NCI-H1436 treated with DMSO at 0.1 percent for 48 hours (cell line): ENCODE measurements around the gene TNP2.
"Not testable (repeated sequence)": the region's sequence is repeated elsewhere in the genome, so short reads cannot be mapped to it uniquely, and the experiment has no call there.

Source experiments
- DNase-seq: peaks from one replicate; lab custom pipeline; 2025; lab: John Stamatoyannopoulos, UW

TNP2 gene

DNA sequence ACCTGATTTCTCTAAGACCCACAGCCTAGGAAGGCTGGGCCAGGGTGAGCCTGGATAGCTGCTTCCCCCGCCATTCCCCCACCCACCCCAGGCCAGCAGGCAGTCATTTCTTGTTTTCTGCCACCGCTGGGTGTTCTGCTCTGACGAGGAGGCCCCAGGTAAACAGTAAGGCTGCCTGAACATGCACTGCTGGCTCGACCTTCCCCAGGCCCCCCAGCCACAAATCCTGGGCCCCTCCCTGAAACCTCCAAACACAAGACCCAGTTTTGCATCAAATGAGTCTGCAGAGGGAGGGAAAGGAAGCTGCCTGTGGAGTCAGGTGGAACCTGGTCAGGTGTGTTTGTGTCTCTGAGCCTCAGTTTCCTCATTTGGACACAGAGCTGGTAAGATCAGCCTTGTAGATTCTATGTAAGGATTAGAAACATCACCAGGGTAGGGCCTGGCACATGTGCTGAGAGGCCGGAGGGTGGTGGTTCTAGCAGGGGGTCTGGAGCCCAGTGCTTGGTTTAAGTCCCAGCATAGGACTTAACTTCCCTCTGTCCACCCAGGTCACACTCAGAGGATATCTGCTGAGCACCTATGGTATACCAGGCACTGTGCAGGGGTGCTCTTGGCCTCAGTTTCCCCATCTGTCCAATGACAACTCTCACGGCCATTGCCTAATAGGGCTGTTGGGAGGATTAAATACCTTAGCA, 30.9 kb upstream of the TNP2 start:
- no peak for DNase-seq

DNA sequence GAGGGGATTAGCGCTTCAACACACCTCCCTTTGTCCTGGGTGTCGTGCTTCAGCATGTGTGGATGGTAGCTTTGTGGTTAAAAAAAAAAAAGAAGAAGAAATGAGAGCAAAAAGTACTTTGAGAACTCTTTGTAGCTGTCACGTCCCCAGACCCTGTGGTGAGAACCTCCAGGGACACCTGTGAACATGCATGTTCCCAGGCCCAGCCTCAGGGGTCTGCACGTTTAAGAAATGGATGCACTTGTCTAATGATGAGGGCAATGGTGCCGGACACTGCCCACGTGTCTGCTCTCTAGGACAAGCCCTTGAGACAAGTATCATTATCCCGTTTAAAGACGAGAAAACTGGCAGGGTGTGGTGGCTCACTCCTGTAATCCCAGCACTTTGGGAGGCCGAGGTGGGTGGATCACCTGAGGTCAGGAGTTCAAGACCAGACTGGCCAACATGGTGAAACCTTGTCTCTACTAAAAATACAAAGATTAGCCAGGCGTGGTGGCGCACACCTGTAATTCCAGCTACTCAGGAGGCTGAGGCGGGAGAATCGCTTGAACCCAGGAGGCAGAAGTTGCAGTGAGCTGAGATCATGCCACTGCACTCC, 29.9 kb upstream of the TNP2 start:
- DNase-seq = not testable (repeated sequence)

GRCh38 chr16:11298143-11298900, 29.2 kb upstream of the TNP2 start:
- no peak for DNase-seq

DNA sequence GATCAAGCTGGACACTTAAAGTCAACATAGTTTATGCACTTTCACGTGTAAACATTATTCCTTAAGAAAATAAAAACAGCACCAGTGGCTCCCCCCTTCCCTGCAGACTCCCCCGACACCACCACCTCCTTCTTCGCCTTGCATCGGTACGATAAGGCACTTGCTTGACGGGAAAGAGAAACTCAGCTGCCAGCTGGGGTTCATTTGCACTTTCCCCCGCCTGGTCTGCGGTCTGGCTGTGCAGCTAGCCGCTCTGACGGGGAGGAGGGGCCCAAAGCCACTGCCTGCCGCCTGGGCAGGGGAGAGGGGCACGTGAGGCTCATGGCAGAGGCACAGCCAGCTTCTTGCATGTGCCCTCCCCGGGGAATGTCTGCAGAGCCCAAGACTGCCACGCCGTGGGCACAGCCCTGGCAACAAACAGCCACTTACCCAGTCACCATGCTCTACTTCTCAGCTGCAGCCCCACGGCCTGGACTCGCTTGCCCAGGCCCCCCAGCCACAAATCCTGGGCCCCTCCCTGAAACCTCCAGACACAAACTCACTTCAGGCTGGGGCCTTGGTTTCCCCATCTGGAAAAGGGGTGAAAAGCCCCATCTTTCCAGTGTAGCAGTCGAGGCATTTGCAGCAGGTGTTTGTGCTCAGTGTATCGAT, 28.5 kb upstream of the TNP2 start:
- DNase-seq = peak; percentile 63

- DNase-seq = no peak
Measured at GRCh38 chr16:11296706-11297491, 27.8 kb upstream of the TNP2 start.

GRCh38 chr16:11296351-11296705, 27.2 kb upstream of the TNP2 start:
- DNase-seq = no peak

DNA sequence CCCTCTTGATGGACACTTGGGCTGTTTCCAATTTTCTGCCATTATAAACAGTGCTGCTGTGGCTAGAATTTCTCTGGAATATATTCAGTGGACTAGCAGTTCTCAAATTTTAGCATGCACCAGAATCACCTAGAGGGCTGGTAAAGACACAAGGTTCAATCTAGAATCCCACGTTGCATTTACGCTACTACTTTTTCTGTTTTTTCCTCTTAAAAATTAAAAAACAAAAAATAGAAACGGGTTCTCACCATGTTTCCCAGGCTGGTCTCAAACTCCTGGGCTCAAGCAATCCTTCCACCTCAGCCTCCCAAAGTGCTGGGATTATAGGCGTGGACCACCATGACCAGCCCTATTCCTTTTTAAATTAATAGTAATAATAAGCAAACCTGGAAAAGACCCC, 26.5 kb upstream of the TNP2 start:
- DNase-seq = no peak

DNA sequence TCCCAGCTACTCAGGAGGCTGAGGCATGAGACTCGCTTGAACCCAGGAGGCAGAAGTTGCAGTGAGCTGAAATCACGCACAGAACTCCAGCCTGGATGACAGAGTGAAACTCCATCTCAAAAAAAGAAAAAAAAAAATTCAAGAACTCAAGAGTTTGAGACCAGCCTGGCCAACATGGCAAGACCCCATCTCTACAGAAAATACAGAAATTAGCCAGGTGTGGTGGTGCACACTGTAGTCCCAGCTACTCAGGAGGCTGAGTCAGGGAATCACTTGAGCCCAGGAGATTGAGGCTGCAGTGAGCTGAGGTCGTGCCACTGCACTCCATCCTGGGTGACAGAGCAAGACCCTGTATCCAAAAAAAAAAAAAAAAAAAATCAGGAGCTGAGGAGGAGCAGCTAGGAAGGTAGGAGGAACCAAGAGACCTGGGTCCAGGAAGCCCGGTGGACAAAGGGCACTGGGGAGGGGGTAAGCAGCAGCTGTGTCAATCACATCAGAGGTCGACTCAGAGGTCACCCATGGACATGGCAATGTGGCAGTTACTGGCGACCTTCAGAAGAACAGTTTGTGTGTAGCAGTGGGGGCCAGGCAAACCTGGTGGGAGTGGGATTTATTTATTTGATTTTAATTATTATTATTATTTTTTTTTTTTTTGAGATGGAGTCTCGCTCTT, 23.1 kb upstream of the TNP2 start:
- no peak for DNase-seq

DNA sequence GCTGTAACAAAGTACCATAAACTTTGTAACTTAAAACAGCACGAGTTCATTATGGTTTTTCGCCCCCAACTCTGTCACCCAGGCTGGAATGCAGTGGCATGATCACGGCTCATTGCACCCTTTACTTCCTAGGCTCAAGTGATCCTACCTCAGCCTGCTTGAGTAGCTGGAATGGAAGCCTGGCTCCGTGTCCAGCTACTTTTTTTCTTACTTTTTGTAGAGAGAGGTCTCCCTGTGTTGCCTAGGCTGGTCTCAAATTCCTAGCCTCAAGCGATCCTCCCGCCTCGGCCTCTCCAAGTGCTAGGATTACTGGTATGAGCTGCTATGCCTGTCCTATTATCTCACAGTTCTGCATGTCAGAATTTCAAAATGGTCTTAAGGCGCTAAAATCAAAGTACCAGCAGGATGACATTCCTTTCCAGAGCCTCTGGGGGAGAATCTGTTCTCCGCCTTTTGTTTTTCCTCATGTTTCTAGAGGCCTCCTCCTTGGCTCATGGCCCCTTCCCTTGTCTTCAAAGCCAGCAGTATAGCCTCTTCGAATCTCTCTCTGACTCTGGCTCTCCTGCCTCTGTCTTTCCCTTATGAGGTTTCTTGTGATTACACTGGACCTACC, 22.1 kb upstream of the TNP2 start:
- no peak for DNase-seq

DNA sequence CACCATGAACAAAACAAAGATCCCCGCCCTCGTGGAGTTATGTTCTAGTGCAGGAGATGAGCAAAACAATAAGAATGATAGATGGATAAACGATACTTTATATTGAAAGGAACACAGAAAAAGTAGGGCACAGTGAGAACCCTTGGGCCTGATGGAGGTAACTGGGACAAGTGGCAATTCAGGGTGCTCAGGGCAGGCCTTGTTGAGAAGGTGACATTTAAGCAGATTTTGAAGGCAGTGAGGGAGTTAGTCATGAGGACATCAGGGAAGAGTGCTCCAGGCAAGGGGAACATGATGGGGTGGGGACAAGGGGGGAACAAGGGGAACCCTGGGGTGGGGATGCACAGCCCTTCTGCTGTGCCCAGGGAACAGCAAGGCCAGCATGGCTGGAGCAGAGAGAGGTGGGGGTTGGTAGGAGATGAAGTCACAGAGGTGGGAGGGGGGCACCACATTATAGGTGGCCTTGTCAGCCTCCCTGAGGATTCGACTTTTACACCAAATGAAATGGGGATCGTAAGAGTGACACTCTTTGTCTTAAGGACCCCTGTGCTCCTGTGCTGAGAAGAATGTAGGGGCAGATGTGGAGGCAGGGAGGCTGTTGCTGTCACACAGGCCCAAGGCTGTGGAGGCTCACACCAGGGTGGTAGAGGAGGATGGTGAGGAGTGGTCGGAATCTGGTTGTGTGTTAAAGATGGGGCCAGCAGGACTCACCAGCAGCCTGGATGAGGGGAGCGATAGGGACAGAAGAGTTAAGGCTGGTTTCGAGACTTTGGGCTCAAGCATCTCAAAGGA, 21.2 kb upstream of the TNP2 start:
- no peak for DNase-seq

- not testable (repeated sequence) for DNase-seq
Measured at GRCh38 chr16:11289696-11290095, 20.6 kb upstream of the TNP2 start.

DNA sequence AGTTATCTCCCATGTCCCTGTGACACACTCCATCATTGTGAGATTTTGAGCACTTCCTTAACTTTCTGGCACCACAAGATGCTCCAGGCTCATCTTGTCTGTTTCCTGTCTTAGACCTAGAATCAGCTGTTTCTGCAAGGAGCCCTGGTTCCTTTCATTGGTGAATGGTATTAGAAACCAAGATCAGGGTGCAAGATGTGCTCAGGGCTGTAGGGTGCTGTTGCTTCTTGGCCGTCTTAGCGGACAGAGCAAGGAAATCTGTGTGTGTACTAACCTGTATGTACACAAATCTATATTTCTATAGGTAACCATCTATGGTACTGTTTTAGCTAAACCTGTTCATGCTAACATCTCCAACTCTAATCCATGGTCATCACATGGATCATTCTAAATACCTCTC, 20.1 kb upstream of the TNP2 start:
- DNase-seq = no peak

DNA sequence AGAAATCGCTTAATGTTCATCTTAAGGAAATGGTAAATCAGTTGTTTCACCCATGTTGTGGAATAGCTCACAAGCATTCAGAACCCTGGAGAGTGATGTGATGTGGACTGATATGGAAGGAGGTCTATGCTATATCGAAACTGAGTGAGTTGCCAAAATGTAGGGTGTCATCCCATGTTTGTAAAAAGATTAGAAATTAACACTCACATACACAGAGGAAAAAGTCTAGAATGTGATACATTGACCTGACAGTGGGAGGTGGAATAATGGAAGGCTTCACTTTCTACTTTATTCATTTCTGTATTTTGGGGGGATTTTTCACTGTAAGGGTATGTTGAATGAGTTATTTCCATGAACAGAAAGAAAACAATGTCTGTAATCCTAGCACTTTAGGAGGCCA, 16.7 kb upstream of the TNP2 start:
- no peak for DNase-seq

DNA sequence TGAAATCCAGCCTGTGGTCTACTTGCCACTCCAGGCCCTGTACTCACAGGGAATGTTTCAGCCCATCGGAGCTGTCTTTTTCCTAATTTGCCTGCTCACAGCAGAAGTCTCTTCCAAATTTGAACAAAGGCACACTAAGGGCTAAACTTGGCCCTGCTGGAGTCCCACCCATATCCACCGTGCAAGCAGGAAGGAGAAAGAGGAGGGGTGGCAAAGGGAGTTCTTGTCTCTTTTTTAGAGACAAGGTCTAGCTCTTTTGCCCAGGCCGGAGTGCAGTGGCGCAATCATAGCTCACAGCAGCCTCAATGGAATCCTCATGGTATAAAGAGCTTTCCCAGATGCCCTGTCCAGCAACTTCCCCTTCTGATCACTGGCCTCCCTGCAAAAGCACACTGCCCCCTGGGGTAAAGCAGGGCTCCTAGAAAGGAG, 14.7 kb upstream of the TNP2 start:
- DNase-seq = no peak

DNA sequence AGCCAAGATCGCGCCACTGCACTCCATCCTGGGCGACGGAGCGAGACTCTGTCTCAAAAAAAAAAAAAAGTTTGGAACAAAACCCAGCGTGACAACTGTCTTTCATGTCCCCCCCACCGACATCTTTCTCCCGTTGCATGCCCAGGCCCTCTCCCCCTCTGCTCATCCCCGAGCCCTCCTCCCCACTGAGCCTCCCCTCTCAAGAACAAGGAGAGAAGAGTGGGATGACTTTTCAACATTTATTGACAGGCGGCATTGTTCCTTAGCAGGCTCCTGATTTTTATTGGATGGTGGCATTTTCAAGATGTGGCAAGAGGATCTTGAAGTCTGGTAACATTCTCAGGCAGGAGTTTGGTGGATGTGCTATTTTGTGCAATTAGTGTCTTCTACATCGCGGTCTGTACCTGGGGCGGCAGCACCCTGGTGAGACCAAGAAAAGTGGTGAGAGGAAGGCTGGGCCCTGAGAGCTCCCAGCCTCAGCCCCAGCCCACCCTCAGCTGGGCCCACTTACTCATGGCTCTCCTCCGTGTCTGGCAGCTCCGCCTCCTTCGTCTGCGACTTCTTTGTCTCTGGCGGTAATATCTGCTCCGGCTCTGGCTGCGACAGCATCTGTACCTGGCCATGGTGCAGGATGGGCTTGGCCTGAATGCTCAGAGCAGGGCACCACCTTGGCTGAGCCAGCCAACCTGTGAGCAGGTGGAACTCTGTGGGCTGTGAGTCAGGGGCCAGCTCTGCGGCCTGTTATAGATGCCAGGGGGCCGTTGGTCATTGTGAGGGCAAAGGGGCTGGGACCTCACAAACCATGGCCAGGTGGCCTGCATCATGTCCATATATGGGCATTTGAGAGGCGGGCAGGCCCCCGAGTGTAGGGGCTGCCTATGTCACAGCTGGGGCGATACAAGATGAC, 11.7 kb upstream of the TNP2 start, which contains the start of gene PRM1:
PRM1 (minus strand) TSS at position 715 of the 907 bp plus-strand sequence; CDS start at position 623, 92 bp downstream.
- no peak for DNase-seq

DNA sequence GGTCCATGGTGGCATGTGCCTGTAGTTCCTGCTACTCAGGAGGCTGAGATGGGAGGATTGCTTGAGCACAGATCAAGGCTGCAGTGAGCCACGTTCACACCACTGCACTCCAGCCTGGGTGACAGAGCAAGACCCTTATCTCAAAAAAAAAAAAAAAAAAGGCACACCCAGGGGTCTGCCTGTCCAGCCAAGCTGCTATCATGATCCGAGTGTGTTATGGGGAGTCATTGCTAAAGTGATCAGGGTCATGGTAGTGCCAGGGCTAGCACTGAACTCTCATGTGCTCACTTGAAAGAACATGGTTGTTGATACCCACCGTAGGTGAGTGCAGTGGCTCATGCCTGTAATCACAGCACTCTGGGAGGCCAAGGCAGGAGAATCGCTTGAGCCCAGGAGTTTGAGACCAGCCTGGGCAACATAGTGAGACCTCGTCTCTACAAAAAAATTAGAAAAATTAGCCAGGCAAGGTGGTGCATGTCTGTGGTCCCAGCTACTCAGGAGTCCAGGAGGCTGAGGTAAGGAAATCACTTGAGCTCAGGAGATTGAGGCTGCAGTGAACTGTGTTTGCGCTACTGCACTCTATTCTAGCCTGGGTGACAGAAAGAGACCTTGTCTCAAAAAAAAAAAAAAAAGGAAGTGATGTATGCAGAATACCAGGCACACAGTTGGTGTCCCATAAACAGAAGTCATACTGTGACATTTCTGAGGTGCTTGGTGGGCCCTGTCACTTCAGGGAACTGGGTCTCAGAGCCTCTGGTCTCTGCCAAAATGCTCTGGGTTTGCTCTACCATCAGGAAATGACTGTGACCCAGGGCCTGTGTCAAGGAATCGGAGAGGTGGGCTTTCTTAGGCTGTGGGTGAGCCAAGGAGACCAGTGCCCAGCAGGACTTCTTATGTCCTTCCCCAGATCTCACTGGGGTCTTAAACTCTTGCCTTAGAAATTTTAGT, 9.8 kb upstream of the TNP2 start:
- no peak for DNase-seq

GRCh38 chr16:11277607-11278337, 8.6 kb upstream of the TNP2 start:
- no peak for DNase-seq
